ENCODE results near the gene OVAAL. TPM values are rescaled to one million over a fixed set of nuclear protein-coding genes. Genes with fewer than 3 reads are reported as not detected.
A peak's percentile ranks its signal among the peaks of the same experiment; 100 is the strongest.

Gene OVAAL
- total and polyA plus RNA-seq, 10 of the 15 experiments (the other 5 are each of a cell fraction or from before 2014, with no cell fraction given) = 0.04 to 0.33 (median 0.06) TPM; not detected in 7

GRCh38 chr1:180524160-180524914 is 34.4 kb upstream of the OVAAL start (continued):
- no peak for TF ChIP-seq KDM1A (IDR thresholded peaks at IDR 0.05; ENCODE audit: borderline replicate concordance)

- no peaks in the 10 kb centered on the region for H3K27me3 ChIP-seq (replicated peaks in 1 of 2; ENCODE audit: control insufficient read depth in 2 of 2, insufficient read depth in 2 of 2, low read length in 1 of 2)
- H3K36me3 ChIP-seq (ENCODE audit: control insufficient read depth in 2 of 2, insufficient read depth in 2 of 2, low read length in 1 of 2) = no peaks in the 10 kb centered on the region
- no peaks in the 10 kb centered on the region for H4K20me1 ChIP-seq (ENCODE audit: control insufficient read depth, insufficient read depth)
- H3K79me2 ChIP-seq (ENCODE audit: control insufficient read depth, insufficient read depth, low read length) = no peaks in the 10 kb centered on the region
- H3K4me1 ChIP-seq (ENCODE audit: control insufficient read depth, insufficient read depth, low read length) = no peaks in the 10 kb centered on the region
- no peak overlapping the region for H3K4me2 ChIP-seq (ENCODE audit: control insufficient read depth, insufficient read depth)
- 29% methylated on average over 7 of the region's 7 CpGs for WGBS (ENCODE audit: insufficient coverage, insufficient replicate concordance, low lambda C conversion rate, missing lambda C conversion rate)
- DNase-seq (ENCODE audit: low read depth, low spot score) (no peak), ATAC-seq (peak; percentile 35; the same call in 1 of the 3 replicates), FAIRE-seq (peak; percentile 27)
- no TSS peak for BruUV-seq (replicated peaks)
- ChIA-PET CTCF (interaction anchor here (0.7 to 17.1 kb wide), 3 partner anchors 10 to 338 kb away, joined by 3 to 373 read pairs (median 18); no protein-coding TSS in a partner anchor), POLR2A (interaction anchor here (0.5 kb wide), 1 partner anchor 350 kb away, joined by 3 read pairs; no protein-coding TSS in a partner anchor), RAD21 (ENCODE audit: unreplicated experiment) (interaction anchor here (0.7 kb wide), 1 partner anchor 11 kb away, joined by 3 read pairs; no protein-coding TSS in a partner anchor), SMC1A (ENCODE audit: uncharacterized antibody, unreplicated experiment) (interaction anchor here (0.6 to 3.1 kb wide), 6 partner anchors 10 to 338 kb away, joined by 3 to 9 read pairs (median 5); no protein-coding TSS in a partner anchor)
- no peak for TF ChIP-seq CBX5 (IDR thresholded peaks at IDR 0.05; ENCODE audit: low read depth)
- in situ Hi-C loops (cut with MboI) (no loop called here), intact Hi-C loops (cut with micrococcal nuclease; ENCODE audit: unreplicated experiment) (no loop called here)
- H3K4me3 ChIP-seq = no peak overlapping the region
- no peak overlapping the region for H3K27ac ChIP-seq (ENCODE audit: control insufficient read depth, insufficient read depth)
- no peak overlapping the region for H2AFZ ChIP-seq (ENCODE audit: control insufficient read depth, low read depth, low read length)
- no peaks in the 10 kb centered on the region for H3K9me3 ChIP-seq (replicated peaks; ENCODE audit: control insufficient read depth, insufficient read depth, low read length)
- no peak overlapping the region for H3K9ac ChIP-seq (ENCODE audit: control insufficient read depth, insufficient read depth, low read length)
Observed at GRCh38 chr1:180524915-180525714, 33.6 kb upstream of the OVAAL start.

GRCh38 chr1:180525715-180526039 is 33.1 kb upstream of the OVAAL start:
- peaks cover 0 to 2% of the 10 kb centered on the region in 2 experiments; a peak in 1 of 4 replicates for H3K27me3 ChIP-seq (replicated peaks in 1 of 2; ENCODE audit: control insufficient read depth in 2 of 2, insufficient read depth in 2 of 2, low read length in 1 of 2)
- no peak overlapping the region for H3K4me3 ChIP-seq
- BruUV-seq (replicated peaks) = no TSS peak
- no peak overlapping the region for H2AFZ ChIP-seq (ENCODE audit: control insufficient read depth, low read depth, low read length)
- ChIA-PET RAD21 (ENCODE audit: unreplicated experiment) (no interaction called here), CTCF (interaction anchor here (0.7 to 17.1 kb wide), 3 partner anchors 10 to 337 kb away, joined by 3 to 373 read pairs (median 18); no protein-coding TSS in a partner anchor), SMC1A (ENCODE audit: uncharacterized antibody, unreplicated experiment) (interaction anchor here (0.6 to 3.1 kb wide), 3 partner anchors 10 to 338 kb away, joined by 3 to 9 read pairs (median 5); no protein-coding TSS in a partner anchor), POLR2A (no interaction called here)
- in situ Hi-C loops (cut with MboI) (no loop called here), intact Hi-C loops (cut with micrococcal nuclease; ENCODE audit: unreplicated experiment) (no loop called here)
- no peaks in the 10 kb centered on the region for H3K79me2 ChIP-seq (ENCODE audit: control insufficient read depth, insufficient read depth, low read length)
- H3K9me3 ChIP-seq (replicated peaks; ENCODE audit: control insufficient read depth, insufficient read depth, low read length) = no peaks in the 10 kb centered on the region
- H3K4me1 ChIP-seq (ENCODE audit: control insufficient read depth, insufficient read depth, low read length) = no peaks in the 10 kb centered on the region
- 0% methylated on average over 2 of the region's 2 CpGs for WGBS (ENCODE audit: insufficient coverage, insufficient replicate concordance, low lambda C conversion rate, missing lambda C conversion rate)
- FAIRE-seq = no peak
- ATAC-seq = no peak
- DNase-seq (ENCODE audit: low read depth, low spot score) = no peak
- H3K27ac ChIP-seq (ENCODE audit: control insufficient read depth, insufficient read depth) = no peak overlapping the region
- no peaks in the 10 kb centered on the region for H4K20me1 ChIP-seq (ENCODE audit: control insufficient read depth, insufficient read depth)
- H3K4me2 ChIP-seq (ENCODE audit: control insufficient read depth, insufficient read depth) = no peak overlapping the region
- no peak overlapping the region for H3K9ac ChIP-seq (ENCODE audit: control insufficient read depth, insufficient read depth, low read length)
- H3K36me3 ChIP-seq (ENCODE audit: control insufficient read depth in 2 of 2, insufficient read depth in 2 of 2, low read length in 1 of 2) = no peaks in the 10 kb centered on the region
- TF ChIP-seq POU2F2 (IDR thresholded peaks at IDR 0.05; ENCODE audit: borderline replicate concordance, low read depth, low read length) (no peak), RELB (IDR thresholded peaks at IDR 0.05; ENCODE audit: low read depth) (no peak), CUX1 (IDR thresholded peaks at IDR 0.05; ENCODE audit: insufficient replicate concordance, low read depth, low read length) (no peak)
